ENCODE results near the gene KCNE1.

- TF ChIP-seq, protein P1, sequence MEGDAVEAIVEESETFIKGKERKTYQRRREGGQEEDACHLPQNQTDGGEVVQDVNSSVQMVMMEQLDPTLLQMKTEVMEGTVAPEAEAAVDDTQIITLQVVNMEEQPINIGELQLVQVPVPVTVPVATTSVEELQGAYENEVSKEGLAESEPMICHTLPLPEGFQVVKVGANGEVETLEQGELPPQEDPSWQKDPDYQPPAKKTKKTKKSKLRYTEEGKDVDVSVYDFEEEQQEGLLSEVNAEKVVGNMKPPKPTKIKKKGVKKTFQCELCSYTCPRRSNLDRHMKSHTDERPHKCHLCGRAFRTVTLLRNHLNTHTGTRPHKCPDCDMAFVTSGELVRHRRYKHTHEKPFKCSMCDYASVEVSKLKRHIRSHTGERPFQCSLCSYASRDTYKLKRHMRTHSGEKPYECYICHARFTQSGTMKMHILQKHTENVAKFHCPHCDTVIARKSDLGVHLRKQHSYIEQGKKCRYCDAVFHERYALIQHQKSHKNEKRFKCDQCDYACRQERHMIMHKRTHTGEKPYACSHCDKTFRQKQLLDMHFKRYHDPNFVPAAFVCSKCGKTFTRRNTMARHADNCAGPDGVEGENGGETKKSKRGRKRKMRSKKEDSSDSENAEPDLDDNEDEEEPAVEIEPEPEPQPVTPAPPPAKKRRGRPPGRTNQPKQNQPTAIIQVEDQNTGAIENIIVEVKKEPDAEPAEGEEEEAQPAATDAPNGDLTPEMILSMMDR (IDR thresholded peaks at IDR 0.05; ENCODE audit: borderline replicate concordance, extremely low read depth, low read length, poor library complexity, severe bottlenecking): no peak
- no peak for TF ChIP-seq EZH2 (IDR thresholded peaks at IDR 0.05; ENCODE audit: borderline replicate concordance, low read depth, low read length, severe bottlenecking)
Measured at GRCh38 chr21:34536820-34537219, 24.8 kb upstream of the KCNE1 start.

All from DND-41 (cell line).